Brain microvascular endothelial cell (primary cell): ENCODE measurements around the gene LEKR1.
"Not testable (repeated sequence)": the region's sequence is repeated elsewhere in the genome, so short reads cannot be mapped to it uniquely, and the experiment has no call there.

Experiments used
- DNase-seq: peaks from one replicate; pipeline ENCODE4 v3.0.0-alpha.2; 2020
- H3K27ac ChIP-seq: fragments of 250-450 bp; sonication (Bioruptor Pico); 2 replicates; pipeline ENCODE4 v1.5.1; 2020; ENCODE audit warnings: mild to moderate bottlenecking, moderate library complexity
- H3K27me3 ChIP-seq: fragments of 250-450 bp; sonication (Bioruptor Pico); replicated peaks from 2 replicates; pipeline ENCODE4 v1.5.1; 2020; ENCODE audit warnings: mild to moderate bottlenecking
- H3K36me3 ChIP-seq: fragments of 250-450 bp; sonication (Bioruptor Pico); replicated peaks from 2 replicates; pipeline ENCODE4 v1.5.1; 2020; ENCODE audit warnings: mild to moderate bottlenecking
- H3K4me3 ChIP-seq: 2 replicates; pipeline ENCODE4 v1.5.1; 2011; ENCODE audit warnings: low read depth, mild to moderate bottlenecking, control low read depth, low read length, moderate library complexity
- CTCF ChIP-seq: IDR thresholded peaks from 2 replicates; pipeline ENCODE4 v1.5.1; 2011; ENCODE audit warnings: low read depth, mild to moderate bottlenecking, moderate library complexity, low read length, control low read depth, inconsistent platforms; ENCODE audit errors: missing control alignments
- in situ Hi-C: cut with HindIII; loops from 2 replicates; pipeline ENCODE4 v1.10.0; 2017; ENCODE audit warnings: low sequenced_read_pairs, low pct_ligation_motif_present

LEKR1 gene

GRCh38 chr3:156817646-156818272, 8.4 kb upstream of the LEKR1 start:
- Histone ChIP-seq H3K36me3 (no peaks in the 10 kb centered on the region), H3K4me3 (peak overlapping the region; percentile 28), H3K27ac (peak overlapping the region; percentile 91), H3K27me3 (no peaks in the 10 kb centered on the region)
- in situ Hi-C loops, result no loop called here
- DNase-seq, result no peak
- no peak for TF ChIP-seq CTCF

GRCh38 chr3:156818273-156818651, 7.9 kb upstream of the LEKR1 start:
- Histone ChIP-seq H3K36me3 (no peaks in the 10 kb centered on the region), H3K4me3 (no peak overlapping the region), H3K27ac (peak overlapping the region; percentile 91), H3K27me3 (no peaks in the 10 kb centered on the region)
- DNase-seq, result no peak
- TF ChIP-seq CTCF, result no peak
- in situ Hi-C loops, result no loop called here

- peak; percentile 84 for DNase-seq
- TF ChIP-seq CTCF, result no peak
- peak overlapping the region; percentile 91 for H3K27ac ChIP-seq
- H3K36me3 ChIP-seq, result no peaks in the 10 kb centered on the region
- H3K27me3 ChIP-seq, result no peaks in the 10 kb centered on the region
- H3K4me3 ChIP-seq, result no peak overlapping the region
- in situ Hi-C loops, result no loop called here
Measured at GRCh38 chr3:156818890-156819289, 7.3 kb upstream of the LEKR1 start.

GRCh38 chr3:156819842-156820691, 6.1 kb upstream of the LEKR1 start:
- Histone ChIP-seq H3K4me3 (no peak overlapping the region), H3K27me3 (no peaks in the 10 kb centered on the region), H3K27ac (peak overlapping the region; percentile 91), H3K36me3 (no peaks in the 10 kb centered on the region)
- DNase-seq, result no peak
- in situ Hi-C loops, result no loop called here
- no peak for TF ChIP-seq CTCF

- Histone ChIP-seq H3K27me3 (no peaks in the 10 kb centered on the region), H3K36me3 (no peaks in the 10 kb centered on the region), H3K4me3 (no peak overlapping the region), H3K27ac (peak overlapping the region; percentile 91)
- no peak for DNase-seq
- in situ Hi-C loops, result no loop called here
- TF ChIP-seq CTCF, result no peak
Measured at GRCh38 chr3:156820692-156821080, 5.5 kb upstream of the LEKR1 start.

GRCh38 chr3:156822626-156823260, 3.4 kb upstream of the LEKR1 start:
- H3K27ac ChIP-seq, in situ Hi-C loops: not testable (repeated sequence)

More at GRCh38 chr3:156822626-156823260, 3.4 kb upstream of the LEKR1 start:
- H3K27me3 ChIP-seq, H3K36me3 ChIP-seq, DNase-seq, H3K4me3 ChIP-seq: not testable (repeated sequence)
